Ureter (tissue), 1 donor: ENCODE data around the gene OPALIN. TPM values are rescaled to one million over a fixed set of nuclear protein-coding genes. Genes with fewer than 3 reads are reported as not detected.

Experiments
- DNase-seq: peaks from one replicate; pipeline ENCODE4 v3.0.0-alpha.2; 2020; ENCODE audit warnings: low spot score
- total RNA-seq: library from RNA; stranded (reverse); gene quantifications from one replicate; pipeline ENCODE4 v1.2.4, GENCODE V29; 2023
- donor health status: DM: yes; HTN: yes; CAD: no.

OPALIN gene
- total RNA-seq, 1 donor from 2014 or later: not detected

GRCh38 chr10:96299383-96299782 lies 59.4 kb downstream of the OPALIN start:
- DNase-seq: no peak

DNA sequence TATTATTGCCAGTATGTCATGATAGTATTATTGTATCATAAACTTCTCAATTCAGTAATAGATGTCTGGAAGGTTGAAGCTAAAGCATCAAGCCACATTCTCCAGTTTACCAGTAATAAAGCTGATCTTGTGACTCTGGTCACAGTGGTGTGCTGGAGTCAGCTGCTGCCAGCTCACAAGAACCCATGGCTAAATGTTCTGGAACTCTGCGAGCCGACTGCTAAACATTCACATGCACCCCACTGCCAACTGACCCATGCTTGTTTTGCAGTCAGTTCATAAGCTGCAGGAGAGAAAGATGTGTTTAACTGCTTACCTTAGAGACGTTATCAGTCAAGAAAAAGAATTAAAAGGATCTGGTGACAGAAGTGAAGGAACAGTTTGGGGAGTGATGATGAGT lies 60.4 kb downstream of the OPALIN start:
- no peak for DNase-seq

- DNase-seq: no peak
Measured at GRCh38 chr10:96297486-96297885, 61.3 kb downstream of the OPALIN start.

- DNase-seq: no peak
Measured at GRCh38 chr10:96295475-96295874, 63.3 kb downstream of the OPALIN start.

Other genes with a start within 250 kb of the OPALIN start
- 40.1 TPM for gene ZNF518A, start 228.7 kb downstream of the OPALIN start, total RNA-seq
- gene BLNK, start 87.4 kb downstream of the OPALIN start, total RNA-seq: 56.4 TPM
- gene DNTT, start 54.6 kb downstream of the OPALIN start, total RNA-seq: not detected
- 0.96 TPM for gene TLL2, start 154.9 kb upstream of the OPALIN start, total RNA-seq
- 163 TPM for gene TM9SF3, start 228.0 kb upstream of the OPALIN start, total RNA-seq